HepG2 (cell line): ENCODE data around the gene ZNF624. TPM values are rescaled to one million over a fixed set of nuclear protein-coding genes. Genes with fewer than 3 reads are reported as not detected.

ENCODE experiments used
- CENPX ChIP-seq: sonication (generic); formaldehyde crosslinking; IDR thresholded peaks from 2 replicates; pipeline ENCODE4 v1.9.0; 2021; ENCODE audit warnings: mild to moderate bottlenecking, missing genetic modification reagents, moderate library complexity
- EED ChIP-seq: sonication (generic); formaldehyde crosslinking; IDR thresholded peaks from 2 replicates; pipeline ENCODE4 v1.5.0; 2020; ENCODE audit warnings: mild to moderate bottlenecking, missing genetic modification reagents
- GTF3A ChIP-seq: sonication (generic); formaldehyde crosslinking; conservative IDR thresholded peaks from 2 replicates; pipeline ENCODE4 v1.4.0; 2020; ENCODE audit warnings: mild to moderate bottlenecking, missing genetic modification reagents
- IKZF5 ChIP-seq: IDR thresholded peaks from 2 replicates; pipeline ENCODE4 v1.6.1; 2018; ENCODE audit warnings: missing genetic modification reagents, mild to moderate bottlenecking, missing compliant biosample characterization
- KDM1A ChIP-seq: IDR thresholded peaks from 2 replicates; pipeline ENCODE4 v1.6.1; 2016; ENCODE audit warnings: missing compliant biosample characterization
- PLRG1 ChIP-seq: fragments of 450-650 bp; conservative IDR thresholded peaks from 2 replicates; pipeline ENCODE4 v1.6.1; 2016
- RELA ChIP-seq: sonication (generic); formaldehyde crosslinking; IDR thresholded peaks from 2 replicates; pipeline ENCODE4 v1.4.0; 2020; ENCODE audit warnings: missing genetic modification reagents
- SP2 ChIP-seq: sonication (generic); formaldehyde crosslinking; IDR thresholded peaks from 2 replicates; pipeline ENCODE4 v1.5.1; 2020; ENCODE audit warnings: mild to moderate bottlenecking, missing genetic modification reagents
- TOPORS ChIP-seq: sonication (generic); formaldehyde crosslinking; IDR thresholded peaks from 2 replicates; pipeline ENCODE4 v1.8.0; 2023; ENCODE audit warnings: mild to moderate bottlenecking, missing genetic modification reagents
- TSC22D2 ChIP-seq: sonication (generic); formaldehyde crosslinking; IDR thresholded peaks from 2 replicates; pipeline ENCODE4 v1.5.1; 2020; ENCODE audit warnings: missing genetic modification reagents, mild to moderate bottlenecking, borderline replicate concordance
- ZKSCAN8 ChIP-seq: IDR thresholded peaks from 2 replicates; pipeline ENCODE4 v1.6.1; 2016; ENCODE audit warnings: borderline replicate concordance, missing genetic modification reagents, missing compliant biosample characterization
- ZMYM4 ChIP-seq: sonication (generic); formaldehyde crosslinking; IDR thresholded peaks from 2 replicates; pipeline ENCODE4 v1.8.1; 2023; ENCODE audit warnings: mild to moderate bottlenecking, missing genetic modification reagents
- ZNF136 ChIP-seq: sonication (generic); formaldehyde crosslinking; IDR thresholded peaks from 2 replicates; pipeline ENCODE4 v1.8.1; 2022; ENCODE audit warnings: low read depth, mild to moderate bottlenecking, moderate library complexity, missing genetic modification reagents
- ZNF34 ChIP-seq: sonication (generic); formaldehyde crosslinking; IDR thresholded peaks from 2 replicates; pipeline ENCODE4 v1.4.0; 2020; ENCODE audit warnings: mild to moderate bottlenecking, missing genetic modification reagents, borderline replicate concordance
- ZNF512 ChIP-seq: sonication (generic); formaldehyde crosslinking; IDR thresholded peaks from 2 replicates; pipeline ENCODE4 v1.4.0; 2020; ENCODE audit warnings: mild to moderate bottlenecking, missing genetic modification reagents
- ZNF557 ChIP-seq: sonication (generic); formaldehyde crosslinking; IDR thresholded peaks from 2 replicates; pipeline ENCODE4 v1.4.0; 2020; ENCODE audit warnings: missing genetic modification reagents
- ZNF646 ChIP-seq: sonication (generic); formaldehyde crosslinking; IDR thresholded peaks from 2 replicates; pipeline ENCODE4 v1.9.0; 2021; ENCODE audit warnings: mild to moderate bottlenecking, missing genetic modification reagents
- ZNF660 ChIP-seq: sonication (generic); formaldehyde crosslinking; IDR thresholded peaks from 2 replicates; pipeline ENCODE4 v1.5.1; 2020; ENCODE audit warnings: mild to moderate bottlenecking, low read depth, missing genetic modification reagents, borderline replicate concordance
- ZNF775 ChIP-seq: sonication (generic); formaldehyde crosslinking; IDR thresholded peaks from 2 replicates; pipeline ENCODE4 v1.4.0; 2020; ENCODE audit warnings: missing genetic modification reagents, mild to moderate bottlenecking, moderate library complexity, borderline replicate concordance
- ZNF788 ChIP-seq: sonication (generic); formaldehyde crosslinking; IDR thresholded peaks from 2 replicates; pipeline ENCODE4 v1.5.0; 2020; ENCODE audit warnings: mild to moderate bottlenecking, missing genetic modification reagents, borderline replicate concordance
- polyA plus RNA-seq, 8 experiments: library from polyadenylated mRNA; depleted of rRNA in 3 of 8; stranded (reverse) in 7 of 8; unstranded in 1 of 8; fragments of >200 nt; fragmentation: Illumina TruSeq in 4 of 8; extraction: Trizol in 4 of 8; gene quantifications; 2 replicates each; pipeline versions ENCODE4 v1.2.1 to v1.2.3, GENCODE V29; 2011 to 2016; ENCODE audit warnings: low read depth in 4 of 8, missing spikeins in 1 of 8, mixed read lengths in 1 of 8; ENCODE audit not compliant: insufficient read depth in 1 of 8
- total RNA-seq, 5 experiments: library from RNA; depleted of rRNA; stranded (reverse); fragments of >200 nt; fragmentation: Illumina TruSeq; extraction: Trizol; gene quantifications; 2 replicates each; pipeline ENCODE4 v1.2.3, GENCODE V29; 2016; ENCODE audit warnings: low read depth in 1 of 5

The ZNF624 gene
- total and polyA plus RNA-seq, 2 of the 13 experiments (the other 11 are each of a cell fraction or from before 2014, with no cell fraction given), result 0.75 to 3.5 TPM

GRCh38 chr17:16653367-16654041, at the start of gene ZNF624 (continued):
- no peak for TF ChIP-seq ZNF775 (CRISPR knock-in tag)
- TF ChIP-seq GTF3A (CRISPR knock-in tag), result no peak
- TF ChIP-seq KDM1A (CRISPR knock-in tag), result no peak
- TF ChIP-seq SP2, result no peak; the same call in 1 of the 2 replicates
- TF ChIP-seq RELA (CRISPR knock-in tag), result no peak
- no peak for TF ChIP-seq PLRG1
- TF ChIP-seq TSC22D2 (CRISPR knock-in tag), result no peak
- TF ChIP-seq ZNF660 (CRISPR knock-in tag), result no peak
- TF ChIP-seq EED, result 0 out of 2 replicates have a peak, but pooled peaks have one; percentile 52
- no peak for TF ChIP-seq ZNF512 (CRISPR knock-in tag)
- TF ChIP-seq ZMYM4 (CRISPR knock-in tag), result peak; percentile 87; the same call in 1 of the 2 replicates
- TF ChIP-seq ZNF557 (CRISPR knock-in tag), result no peak
- TF ChIP-seq ZNF34, result peak; percentile 85; the same call in 1 of the 2 replicates
- TF ChIP-seq ZNF646 (CRISPR knock-in tag), result no peak
- TF ChIP-seq ZNF136, result no peak
- TF ChIP-seq TOPORS, result peak; percentile 84
- TF ChIP-seq IKZF5, result peak; percentile 85; the same call in 1 of the 2 replicates
- no peak for TF ChIP-seq CENPX
- TF ChIP-seq ZKSCAN8 (CRISPR knock-in tag), result no peak
- peak; percentile 78; the same call in 1 of the 2 replicates for TF ChIP-seq ZNF788 (CRISPR knock-in tag)
